ENCODE data around the gene GTF2H4. TPM values are rescaled to one million over a fixed set of nuclear protein-coding genes. Genes with fewer than 3 reads are reported as not detected.
"Not testable (repeated sequence)": the region's sequence is repeated elsewhere in the genome, so short reads cannot be mapped to it uniquely, and the experiment has no call there.

GTF2H4 gene
- total and polyA plus RNA-seq, 9 donors: 5.6 to 43.9 (median 25.0) TPM

GRCh38 chr6:30870546-30870945 lies 37.5 kb upstream of the GTF2H4 start:
- intact Hi-C loops (cut with DNase I): loop anchor here in 1 of 4 donors (10.0 kb wide), 1 partner anchor 136 kb away; no protein-coding TSS in a partner anchor
- no peak for DNase-seq
- Histone ChIP-seq H3K4me3 (no peak overlapping the region), H3K36me3 (no peaks in the 10 kb centered on the region), H3K27me3 (no peaks in the 10 kb centered on the region), H3K4me1 (ENCODE audit: insufficient read depth) (no peaks in the 10 kb centered on the region), H3K27ac (no peak overlapping the region), H3K9me3 (no peaks in the 10 kb centered on the region)
- TF ChIP-seq CTCF (IDR thresholded peaks at IDR 0.05): no peak
- TF ChIP-seq POLR2A (IDR thresholded peaks at IDR 0.05): no peak
- no peak for TF ChIP-seq EP300 (IDR thresholded peaks at IDR 0.05)

- no peak overlapping the region for H3K4me3 ChIP-seq
- intact Hi-C loops (cut with DNase I): loop anchor here in 1 of 4 donors (10.0 kb wide), 1 partner anchor 137 kb away; no protein-coding TSS in a partner anchor
- H3K27ac ChIP-seq: no peak overlapping the region
- no peaks in the 10 kb centered on the region for H3K36me3 ChIP-seq
- no peaks in the 10 kb centered on the region for H3K9me3 ChIP-seq
- H3K4me1 ChIP-seq (ENCODE audit: insufficient read depth): peaks cover 2% of the 10 kb centered on the region
- H3K27me3 ChIP-seq: no peaks in the 10 kb centered on the region
- no peak for DNase-seq
- TF ChIP-seq CTCF (IDR thresholded peaks at IDR 0.05): no peak
- TF ChIP-seq EP300 (IDR thresholded peaks at IDR 0.05): no peak
- TF ChIP-seq POLR2A (IDR thresholded peaks at IDR 0.05): no peak
- 80 to 83% (median 82%) methylated on average over 4 of the region's 4 CpGs for WGBS, 3 donors
Observed at GRCh38 chr6:30871592-30872183, 36.3 kb upstream of the GTF2H4 start.

- H3K4me3 ChIP-seq: no peak overlapping the region
- no peaks in the 10 kb centered on the region for H3K27me3 ChIP-seq
- no peaks in the 10 kb centered on the region for H3K36me3 ChIP-seq
- no peak overlapping the region for H3K27ac ChIP-seq
- intact Hi-C loops (cut with DNase I): loop anchor here in 1 of 4 donors (10.0 kb wide), 1 partner anchor 138 kb away; no protein-coding TSS in a partner anchor
- no peak for DNase-seq
- TF ChIP-seq CTCF (IDR thresholded peaks at IDR 0.05) (no peak), POLR2A (IDR thresholded peaks at IDR 0.05) (no peak), EP300 (IDR thresholded peaks at IDR 0.05) (no peak)
- H3K9me3 ChIP-seq: no peaks in the 10 kb centered on the region
- H3K4me1 ChIP-seq (ENCODE audit: insufficient read depth): peaks cover 6% of the 10 kb centered on the region
- WGBS, 3 donors: 95 to 96% (median 96%) methylated on average over 2 of the region's 2 CpGs
Observed at GRCh38 chr6:30873137-30873640, 34.8 kb upstream of the GTF2H4 start.

- not testable (repeated sequence) for H3K27ac ChIP-seq; DNase-seq; H3K9me3 ChIP-seq; H3K4me1 ChIP-seq (ENCODE audit: insufficient read depth); H3K27me3 ChIP-seq; H3K36me3 ChIP-seq; H3K4me3 ChIP-seq
- intact Hi-C loops (cut with DNase I): loop anchor here in 1 of 4 donors (10.0 kb wide), 1 partner anchor 139 kb away; no protein-coding TSS in a partner anchor
- 90 to 97% (median 91%) methylated on average over 3 of the region's 3 CpGs for WGBS, 3 donors
Observed at GRCh38 chr6:30873795-30874194, 34.2 kb upstream of the GTF2H4 start.

Data from ovary (tissue), 9 donors.